Panc1 (cell line): ENCODE results near the gene RASSF4. TPM values are rescaled to one million over a fixed set of nuclear protein-coding genes. Genes with fewer than 3 reads are reported as not detected.

Experiments used
- ATAC-seq: fragments of 200-7000 bp; cut with Tn5 transposase; 2 replicates; pipeline ENCODE4 v1.9.1; 2020; ENCODE audit warnings: mild to moderate bottlenecking, moderate library complexity
- BruUV-seq: library from RNA; stranded (reverse); fragments of 400-500 nt; replicated peaks from 2 replicates; lab custom pipeline; 2021; lab: Mats Ljungman, UMichigan
- CTCF ChIA-PET: fragments of 300-600 bp; sonication (Branson Sonifier 250); formaldehyde crosslinking; loops from one replicate; lab custom pipeline; 2022; ENCODE audit warnings: antibody characterized with exemption; lab: Charles Lee
- POLR2A ChIA-PET: fragments of 300-600 bp; sonication (Branson Sonifier 250); formaldehyde crosslinking; loops from one replicate; lab custom pipeline; 2022; ENCODE audit warnings: antibody characterized with exemption; lab: Charles Lee
- DNase-seq: peaks from one replicate; pipeline ENCODE4 v3.0.0-alpha.2; 2010; ENCODE audit warnings: low read depth, low spot score
- H3K27ac ChIP-seq: 2 replicates; pipeline ENCODE4 v1.5.1; 2011; ENCODE audit warnings: mild to moderate bottlenecking, low read length, inconsistent platforms
- H3K27me3 ChIP-seq: fragments of 200-500 bp; sonication (Bioruptor generic); 2 replicates; pipeline ENCODE4 v1.6.0; 2014; ENCODE audit warnings: low read length, inconsistent platforms; ENCODE audit not compliant: control insufficient read depth, insufficient read depth
- H3K36me3 ChIP-seq: fragments of 200-500 bp; sonication (Bioruptor generic); 2 replicates; pipeline ENCODE4 v1.5.1; 2014; ENCODE audit warnings: inconsistent platforms, mild to moderate bottlenecking, low read length, moderate library complexity; ENCODE audit not compliant: control insufficient read depth, insufficient read depth
- H3K4me1 ChIP-seq: 2 replicates; pipeline ENCODE4 v1.5.1; 2011; ENCODE audit warnings: inconsistent platforms, mild to moderate bottlenecking, low read length, moderate library complexity; ENCODE audit not compliant: control insufficient read depth, insufficient read depth
- H3K4me3 ChIP-seq, 2 experiments: 2 replicates each; pipeline ENCODE4 v1.5.1; 2011 to 2012; ENCODE audit warnings: low read depth in 2 of 2, low read length in 2 of 2, mild to moderate bottlenecking in 2 of 2, inconsistent platforms in 1 of 2, moderate library complexity in 1 of 2
- H3K9me3 ChIP-seq: fragments of 200-500 bp; sonication (Bioruptor generic); 2 replicates; pipeline ENCODE4 v1.5.1; 2014; ENCODE audit warnings: low read depth, mild to moderate bottlenecking, inconsistent platforms, low read length, moderate library complexity; ENCODE audit not compliant: control insufficient read depth, insufficient read depth
- POLR2AphosphoS5 ChIP-seq: IDR thresholded peaks from 2 replicates; pipeline ENCODE4 v1.6.1; 2012; ENCODE audit warnings: mild to moderate bottlenecking, low read depth, low read length, moderate library complexity
- SIN3A ChIP-seq: IDR thresholded peaks from 2 replicates; pipeline ENCODE4 v1.6.1; 2012; ENCODE audit warnings: low read depth, mild to moderate bottlenecking, low read length, moderate library complexity, borderline replicate concordance; ENCODE audit not compliant: insufficient read depth
- TCF7L2 ChIP-seq: IDR thresholded peaks from 2 replicates; pipeline ENCODE4 v1.6.1; 2011; ENCODE audit warnings: mild to moderate bottlenecking, low read depth, low read length, inconsistent platforms
- in situ Hi-C: cut with HindIII; loops from 2 replicates; pipeline ENCODE4 v1.10.0; 2016; ENCODE audit warnings: low sequenced_read_pairs, low pct_unique_long_range_greater_than_20kb
- intact Hi-C: fragments of 100-400 bp; cut with micrococcal nuclease; formaldehyde crosslinking; loops from one replicate; pipeline ENCODE4 v1.10.0; 2022; ENCODE audit not compliant: unreplicated experiment
- total RNA-seq: library from RNA; stranded (reverse); gene quantifications from one replicate; pipeline ENCODE4 v1.2.1, GENCODE V29; 2021; ENCODE audit not compliant: unreplicated experiment
- TF ChIP-seq, protein P1 (sequence below): fragments of 450-650 bp; IDR thresholded peaks from 2 replicates; pipeline ENCODE4 v1.5.1; 2017; ENCODE audit warnings: mild to moderate bottlenecking
- TF ChIP-seq, protein P2 (sequence below), 2 experiments: IDR thresholded peaks; 2 replicates each; pipeline ENCODE4 v1.6.1; 2011 to 2012; ENCODE audit warnings: low read depth in 2 of 2, control low read depth in 1 of 2, low read length in 1 of 2, mild to moderate bottlenecking in 1 of 2, moderate library complexity in 1 of 2; ENCODE audit not compliant: insufficient read depth in 1 of 2

RASSF4 gene
- total RNA-seq, 1 experiment from 2014 or later: 13.9 TPM

DNA sequence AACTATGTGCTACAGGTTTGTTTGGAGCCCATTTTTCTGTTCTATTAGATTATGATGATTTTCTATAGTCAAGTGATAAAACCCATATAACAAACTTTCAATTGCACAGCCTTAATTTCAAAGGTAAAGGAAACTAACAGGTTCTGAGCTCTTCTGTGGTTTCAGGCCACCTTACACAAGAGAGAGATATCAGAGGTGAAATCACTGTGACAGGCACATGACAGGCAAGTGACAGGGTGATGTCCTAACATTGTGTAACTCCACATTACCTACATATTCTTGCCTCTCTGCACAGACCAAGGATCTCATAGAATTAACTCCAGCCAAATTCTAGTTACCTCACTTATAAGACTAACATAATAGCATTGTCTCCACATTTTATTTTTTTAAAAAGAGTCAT, 76.1 kb downstream of the RASSF4 start:
- Histone ChIP-seq H3K9me3 (no peaks in the 10 kb centered on the region), H3K27me3 (no peaks in the 10 kb centered on the region; the same call in 1 of the 2 replicates), H3K36me3 (no peaks in the 10 kb centered on the region), H3K4me3 (no peak overlapping the region), H3K4me1 (no peaks in the 10 kb centered on the region), H3K27ac (no peak overlapping the region)
- ChIA-PET POLR2A (no interaction called here), CTCF (no interaction called here)
- no TSS peak for BruUV-seq
- no peak for ATAC-seq
- in situ Hi-C loops (no loop called here), intact Hi-C loops (no loop called here)
- no peak for DNase-seq
- TF ChIP-seq, protein P1, sequence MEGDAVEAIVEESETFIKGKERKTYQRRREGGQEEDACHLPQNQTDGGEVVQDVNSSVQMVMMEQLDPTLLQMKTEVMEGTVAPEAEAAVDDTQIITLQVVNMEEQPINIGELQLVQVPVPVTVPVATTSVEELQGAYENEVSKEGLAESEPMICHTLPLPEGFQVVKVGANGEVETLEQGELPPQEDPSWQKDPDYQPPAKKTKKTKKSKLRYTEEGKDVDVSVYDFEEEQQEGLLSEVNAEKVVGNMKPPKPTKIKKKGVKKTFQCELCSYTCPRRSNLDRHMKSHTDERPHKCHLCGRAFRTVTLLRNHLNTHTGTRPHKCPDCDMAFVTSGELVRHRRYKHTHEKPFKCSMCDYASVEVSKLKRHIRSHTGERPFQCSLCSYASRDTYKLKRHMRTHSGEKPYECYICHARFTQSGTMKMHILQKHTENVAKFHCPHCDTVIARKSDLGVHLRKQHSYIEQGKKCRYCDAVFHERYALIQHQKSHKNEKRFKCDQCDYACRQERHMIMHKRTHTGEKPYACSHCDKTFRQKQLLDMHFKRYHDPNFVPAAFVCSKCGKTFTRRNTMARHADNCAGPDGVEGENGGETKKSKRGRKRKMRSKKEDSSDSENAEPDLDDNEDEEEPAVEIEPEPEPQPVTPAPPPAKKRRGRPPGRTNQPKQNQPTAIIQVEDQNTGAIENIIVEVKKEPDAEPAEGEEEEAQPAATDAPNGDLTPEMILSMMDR: no peak
- TF ChIP-seq, protein P2, sequence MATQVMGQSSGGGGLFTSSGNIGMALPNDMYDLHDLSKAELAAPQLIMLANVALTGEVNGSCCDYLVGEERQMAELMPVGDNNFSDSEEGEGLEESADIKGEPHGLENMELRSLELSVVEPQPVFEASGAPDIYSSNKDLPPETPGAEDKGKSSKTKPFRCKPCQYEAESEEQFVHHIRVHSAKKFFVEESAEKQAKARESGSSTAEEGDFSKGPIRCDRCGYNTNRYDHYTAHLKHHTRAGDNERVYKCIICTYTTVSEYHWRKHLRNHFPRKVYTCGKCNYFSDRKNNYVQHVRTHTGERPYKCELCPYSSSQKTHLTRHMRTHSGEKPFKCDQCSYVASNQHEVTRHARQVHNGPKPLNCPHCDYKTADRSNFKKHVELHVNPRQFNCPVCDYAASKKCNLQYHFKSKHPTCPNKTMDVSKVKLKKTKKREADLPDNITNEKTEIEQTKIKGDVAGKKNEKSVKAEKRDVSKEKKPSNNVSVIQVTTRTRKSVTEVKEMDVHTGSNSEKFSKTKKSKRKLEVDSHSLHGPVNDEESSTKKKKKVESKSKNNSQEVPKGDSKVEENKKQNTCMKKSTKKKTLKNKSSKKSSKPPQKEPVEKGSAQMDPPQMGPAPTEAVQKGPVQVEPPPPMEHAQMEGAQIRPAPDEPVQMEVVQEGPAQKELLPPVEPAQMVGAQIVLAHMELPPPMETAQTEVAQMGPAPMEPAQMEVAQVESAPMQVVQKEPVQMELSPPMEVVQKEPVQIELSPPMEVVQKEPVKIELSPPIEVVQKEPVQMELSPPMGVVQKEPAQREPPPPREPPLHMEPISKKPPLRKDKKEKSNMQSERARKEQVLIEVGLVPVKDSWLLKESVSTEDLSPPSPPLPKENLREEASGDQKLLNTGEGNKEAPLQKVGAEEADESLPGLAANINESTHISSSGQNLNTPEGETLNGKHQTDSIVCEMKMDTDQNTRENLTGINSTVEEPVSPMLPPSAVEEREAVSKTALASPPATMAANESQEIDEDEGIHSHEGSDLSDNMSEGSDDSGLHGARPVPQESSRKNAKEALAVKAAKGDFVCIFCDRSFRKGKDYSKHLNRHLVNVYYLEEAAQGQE (IDR thresholded peaks at IDR 0.05; ENCODE audit: insufficient read depth in 1 of 2, low read depth in 2 of 2, low read length in 1 of 2): no peak
- no peak for TF ChIP-seq SIN3A
- TF ChIP-seq POLR2AphosphoS5: no peak
- TF ChIP-seq TCF7L2: no peak

DNA sequence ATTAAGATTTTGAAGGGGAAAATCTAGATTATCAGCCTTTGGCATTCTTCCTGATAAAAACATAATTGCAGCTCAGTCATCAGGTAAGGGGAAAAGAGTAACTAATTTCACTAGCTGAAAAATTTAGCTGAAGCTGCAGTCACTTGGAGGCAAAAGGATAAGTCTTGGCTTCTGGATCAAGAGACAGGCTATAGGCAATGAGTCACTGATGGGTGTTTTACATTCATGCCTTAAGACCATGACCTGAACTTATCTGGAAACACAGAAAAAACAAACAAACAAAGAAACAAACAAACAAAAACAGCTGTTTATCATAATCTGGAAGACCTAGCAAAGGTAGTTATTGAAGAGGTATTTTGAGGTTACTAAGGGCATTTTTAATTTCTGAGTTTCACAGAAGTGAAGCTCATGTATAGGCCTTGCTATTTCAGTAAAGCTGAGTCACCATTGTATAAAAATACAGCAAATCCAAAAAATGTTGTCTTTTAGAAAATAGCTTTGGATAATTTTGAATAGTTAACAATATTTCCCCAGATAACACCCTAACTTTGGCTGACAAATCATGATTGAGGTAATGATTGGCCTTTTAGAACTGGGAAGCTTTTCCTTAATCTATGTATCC, 81.4 kb downstream of the RASSF4 start:
- DNase-seq (no peak), ATAC-seq (no peak)
- H3K4me1 ChIP-seq: no peaks in the 10 kb centered on the region
- ChIA-PET POLR2A (no interaction called here), CTCF (no interaction called here)
- no peaks in the 10 kb centered on the region for H3K9me3 ChIP-seq
- no peaks in the 10 kb centered on the region for H3K27me3 ChIP-seq
- in situ Hi-C loops: no loop called here
- H3K27ac ChIP-seq: no peak overlapping the region
- BruUV-seq: no TSS peak
- intact Hi-C loops: no loop called here
- H3K4me3 ChIP-seq: no peak overlapping the region
- TF ChIP-seq SIN3A (no peak), TCF7L2 (no peak), POLR2AphosphoS5 (no peak)
- TF ChIP-seq, protein P1: no peak
- TF ChIP-seq, protein P2 (IDR thresholded peaks at IDR 0.05; ENCODE audit: insufficient read depth in 1 of 2, low read depth in 2 of 2, low read length in 1 of 2): no peak
- no peaks in the 10 kb centered on the region for H3K36me3 ChIP-seq
